Body of pancreas (tissue), 4 donors: ENCODE results near the gene IRF7. TPM values are rescaled to one million over a fixed set of nuclear protein-coding genes. Genes with fewer than 3 reads are reported as not detected.

Experiments used
- ATAC-seq: fragments of 150-250 bp; one replicate; pipeline ENCODE4 v1.9.1; 2016
- DNase-seq, 4 donors: peaks; one replicate each; pipeline ENCODE4 v3.0.0-alpha.2; 2019
- H3K27ac ChIP-seq, 4 donors: fragments of 200-600 bp; sonication (generic); 1 replicate in 3 of 4; 2 replicates in 1 of 4; pipeline versions ENCODE4 v1.5.1 to v1.6.1; 2016 to 2019; ENCODE audit warnings: mild to moderate bottlenecking in 1 of 4, mixed read lengths in 1 of 4, moderate library complexity in 1 of 4
- H3K27me3 ChIP-seq, 2 donors: fragments of 200-600 bp; sonication (generic); one replicate each; pipeline ENCODE4 v1.6.0; 2016; ENCODE audit warnings: mild to moderate bottlenecking in 1 of 2
- H3K36me3 ChIP-seq, 2 donors: fragments of 200-600 bp; sonication (generic); replicated peaks in 1 of 2; 2 replicates each; pipeline ENCODE4 v1.5.1; 2016; ENCODE audit warnings: low read depth in 2 of 2; ENCODE audit not compliant: insufficient read depth in 1 of 2
- H3K4me1 ChIP-seq: fragments of 200-600 bp; sonication (generic); one replicate; pipeline ENCODE4 v1.6.0; 2016
- H3K4me3 ChIP-seq, 2 donors: fragments of 200-600 bp; sonication (generic); 1 replicate in 1 of 2; 2 replicates in 1 of 2; pipeline ENCODE4 v1.5.1; 2016 to 2019
- H3K9me3 ChIP-seq, 3 donors: fragments of 200-600 bp; sonication (generic); 1 replicate in 2 of 3; 2 replicates in 1 of 3; pipeline ENCODE4 v1.5.1; 2016
- CTCF ChIP-seq, 7 experiments: fragments of 450-650 bp in 4 of 7; fragments of 200-600 bp in 3 of 7; sonication (generic) in 3 of 7; IDR thresholded peaks; one replicate each; pipeline ENCODE4 v1.5.1; 2016 to 2019; ENCODE audit warnings: antibody characterized with exemption in 7 of 7
- POLR2A ChIP-seq, 3 donors: fragments of 450-650 bp; IDR thresholded peaks; one replicate each; pipeline ENCODE4 v1.6.1; 2016; ENCODE audit warnings: antibody characterized with exemption in 3 of 3, mild to moderate bottlenecking in 2 of 3
- WGBS, 2 donors: methylation state at CpG; one replicate each; pipeline ENCODE4 v1.1.5; 2017; 5-methylcytosine and 5-hydroxymethylcytosine counted together
- intact Hi-C: fragments of 100-400 bp; cut with DNase I; formaldehyde crosslinking; loops from one replicate; pipeline ENCODE4 v1.15.1; 2023
- total RNA-seq, 2 donors: library from RNA; depleted of rRNA; stranded (reverse); fragments of >200 nt; gene quantifications; one replicate each; pipeline ENCODE4 v1.1.0, GENCODE V29; 2016

The IRF7 gene
- total RNA-seq, 2 donors from 2014 or later = 10.4 to 10.9 TPM

GRCh38 chr11:618856-619627 is 3.3 kb upstream of the IRF7 start:
- ATAC-seq = no peak
- Histone ChIP-seq H3K27ac (no peak overlapping the region), H3K9me3 (no peaks in the 10 kb centered on the region), H3K4me3 (no peak overlapping the region), H3K27me3 (no peaks in the 10 kb centered on the region), H3K36me3 (peaks cover 0 to 2% of the 10 kb centered on the region in 2 donors), H3K4me1 (peaks cover 20% of the 10 kb centered on the region)
- no peak for DNase-seq
- intact Hi-C loops = no loop called here
- WGBS, 2 donors = 90 to 92% methylated on average over 13 to 22 of the region's 24 CpGs
- TF ChIP-seq POLR2A (IDR thresholded peaks at IDR 0.05) = no peak
- no peak for TF ChIP-seq CTCF (IDR thresholded peaks at IDR 0.05)

- intact Hi-C loops = no loop called here
- Histone ChIP-seq H3K4me1 (peaks cover 21% of the 10 kb centered on the region), H3K27ac (no peak overlapping the region), H3K27me3 (no peaks in the 10 kb centered on the region), H3K9me3 (no peaks in the 10 kb centered on the region), H3K4me3 (no peak overlapping the region), H3K36me3 (peaks cover 0 to 3% of the 10 kb centered on the region in 2 donors)
- 86 to 91% methylated on average over 10 to 24 of the region's 25 CpGs for WGBS, 2 donors
- TF ChIP-seq POLR2A (IDR thresholded peaks at IDR 0.05) (no peak), CTCF (IDR thresholded peaks at IDR 0.05) (no peak)
- ATAC-seq (no peak), DNase-seq (no peak)
Observed at GRCh38 chr11:617912-618682, 2.3 kb upstream of the IRF7 start.

GRCh38 chr11:617199-617911 is 1.6 kb upstream of the IRF7 start:
- no peak for ATAC-seq
- no peak for DNase-seq

More at GRCh38 chr11:617199-617911, 1.6 kb upstream of the IRF7 start:
- no peak for TF ChIP-seq CTCF (IDR thresholded peaks at IDR 0.05)
- no peak for TF ChIP-seq POLR2A (IDR thresholded peaks at IDR 0.05)
- Histone ChIP-seq H3K9me3 (no peaks in the 10 kb centered on the region), H3K36me3 (peaks cover 5% of the 10 kb centered on the region in 2 donors), H3K27ac (no peak overlapping the region), H3K27me3 (no peaks in the 10 kb centered on the region), H3K4me1 (peaks cover 21% of the 10 kb centered on the region), H3K4me3 (no peak overlapping the region)
- intact Hi-C loops = no loop called here
- 87 to 95% methylated on average over 20 to 31 of the region's 57 CpGs for WGBS, 2 donors
